ENCODE measurements around the gene CACNB1. TPM values are rescaled to one million over a fixed set of nuclear protein-coding genes. Genes with fewer than 3 reads are reported as not detected.

CACNB1 gene
- total and polyA plus RNA-seq, 10 of the 15 experiments (the other 5 are each of a cell fraction or from before 2014, with no cell fraction given): 0.06 to 15.6 (median 6.3) TPM

DNA sequence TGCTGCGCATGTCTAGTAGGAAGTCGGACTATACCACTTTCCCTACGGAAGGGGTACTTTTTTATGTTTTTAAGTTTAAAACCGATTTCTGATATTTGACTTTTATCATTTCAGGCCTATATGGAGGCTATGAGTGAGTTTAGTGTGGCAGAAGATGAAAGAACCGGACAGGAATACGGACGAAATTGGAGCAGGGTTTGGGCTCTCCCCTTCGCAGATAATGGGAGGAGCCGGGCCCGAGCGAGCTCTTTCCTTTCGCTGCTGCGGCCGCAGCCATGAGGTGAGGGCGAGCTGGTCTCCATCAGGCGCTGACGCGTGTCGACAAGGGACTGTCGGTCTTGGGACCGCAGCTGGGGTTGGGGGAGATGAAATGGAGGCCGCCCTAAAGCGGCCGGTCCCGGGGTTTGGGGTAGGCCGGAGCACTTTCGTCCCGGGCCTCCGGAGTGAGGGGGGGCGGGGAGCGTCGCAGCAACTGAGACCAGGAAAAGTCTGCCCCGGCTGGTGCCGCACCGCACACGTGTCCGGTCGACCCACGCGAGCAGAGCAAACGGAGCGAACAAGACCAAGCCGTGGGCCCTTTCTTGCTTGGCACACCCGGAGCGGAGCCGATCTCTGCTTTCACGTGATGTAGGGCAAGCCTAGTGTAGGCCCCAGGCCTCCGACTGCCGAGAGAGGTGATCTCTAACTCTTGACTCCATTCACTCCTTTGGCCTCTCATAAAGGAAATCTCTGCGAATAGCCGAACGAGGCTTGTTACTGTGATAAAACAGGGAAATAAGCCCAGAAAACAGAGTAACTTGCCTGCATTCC lies 2.8 kb upstream of the CACNB1 start, which contains the start of gene RPL19 (continued):
- TF ChIP-seq, protein P1, sequence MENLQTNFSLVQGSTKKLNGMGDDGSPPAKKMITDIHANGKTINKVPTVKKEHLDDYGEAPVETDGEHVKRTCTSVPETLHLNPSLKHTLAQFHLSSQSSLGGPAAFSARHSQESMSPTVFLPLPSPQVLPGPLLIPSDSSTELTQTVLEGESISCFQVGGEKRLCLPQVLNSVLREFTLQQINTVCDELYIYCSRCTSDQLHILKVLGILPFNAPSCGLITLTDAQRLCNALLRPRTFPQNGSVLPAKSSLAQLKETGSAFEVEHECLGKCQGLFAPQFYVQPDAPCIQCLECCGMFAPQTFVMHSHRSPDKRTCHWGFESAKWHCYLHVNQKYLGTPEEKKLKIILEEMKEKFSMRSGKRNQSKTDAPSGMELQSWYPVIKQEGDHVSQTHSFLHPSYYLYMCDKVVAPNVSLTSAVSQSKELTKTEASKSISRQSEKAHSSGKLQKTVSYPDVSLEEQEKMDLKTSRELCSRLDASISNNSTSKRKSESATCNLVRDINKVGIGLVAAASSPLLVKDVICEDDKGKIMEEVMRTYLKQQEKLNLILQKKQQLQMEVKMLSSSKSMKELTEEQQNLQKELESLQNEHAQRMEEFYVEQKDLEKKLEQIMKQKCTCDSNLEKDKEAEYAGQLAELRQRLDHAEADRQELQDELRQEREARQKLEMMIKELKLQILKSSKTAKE (IDR thresholded peaks at IDR 0.05; ENCODE audit: low read depth, poor library complexity, severe bottlenecking): peak; percentile 98
- TF ChIP-seq NFYB (IDR thresholded peaks at IDR 0.05; ENCODE audit: insufficient read depth, low read depth, low read length) (no peak), ZSCAN29 (IDR thresholded peaks at IDR 0.05) (no peak), YBX1 (IDR thresholded peaks at IDR 0.05) (no peak), RBBP5 (conservative IDR thresholded peaks at IDR 0.05) (no peak), EP300 (IDR thresholded peaks at IDR 0.05; ENCODE audit: borderline replicate concordance in 1 of 2, control insufficient read depth in 1 of 2, low read depth in 2 of 2, low read length in 2 of 2) (no peak)
- TF ChIP-seq, protein P2, sequence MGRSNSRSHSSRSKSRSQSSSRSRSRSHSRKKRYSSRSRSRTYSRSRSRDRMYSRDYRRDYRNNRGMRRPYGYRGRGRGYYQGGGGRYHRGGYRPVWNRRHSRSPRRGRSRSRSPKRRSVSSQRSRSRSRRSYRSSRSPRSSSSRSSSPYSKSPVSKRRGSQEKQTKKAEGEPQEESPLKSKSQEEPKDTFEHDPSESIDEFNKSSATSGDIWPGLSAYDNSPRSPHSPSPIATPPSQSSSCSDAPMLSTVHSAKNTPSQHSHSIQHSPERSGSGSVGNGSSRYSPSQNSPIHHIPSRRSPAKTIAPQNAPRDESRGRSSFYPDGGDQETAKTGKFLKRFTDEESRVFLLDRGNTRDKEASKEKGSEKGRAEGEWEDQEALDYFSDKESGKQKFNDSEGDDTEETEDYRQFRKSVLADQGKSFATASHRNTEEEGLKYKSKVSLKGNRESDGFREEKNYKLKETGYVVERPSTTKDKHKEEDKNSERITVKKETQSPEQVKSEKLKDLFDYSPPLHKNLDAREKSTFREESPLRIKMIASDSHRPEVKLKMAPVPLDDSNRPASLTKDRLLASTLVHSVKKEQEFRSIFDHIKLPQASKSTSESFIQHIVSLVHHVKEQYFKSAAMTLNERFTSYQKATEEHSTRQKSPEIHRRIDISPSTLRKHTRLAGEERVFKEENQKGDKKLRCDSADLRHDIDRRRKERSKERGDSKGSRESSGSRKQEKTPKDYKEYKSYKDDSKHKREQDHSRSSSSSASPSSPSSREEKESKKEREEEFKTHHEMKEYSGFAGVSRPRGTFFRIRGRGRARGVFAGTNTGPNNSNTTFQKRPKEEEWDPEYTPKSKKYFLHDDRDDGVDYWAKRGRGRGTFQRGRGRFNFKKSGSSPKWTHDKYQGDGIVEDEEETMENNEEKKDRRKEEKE (IDR thresholded peaks at IDR 0.05): peak; percentile 95
- TF ChIP-seq, protein P3, sequence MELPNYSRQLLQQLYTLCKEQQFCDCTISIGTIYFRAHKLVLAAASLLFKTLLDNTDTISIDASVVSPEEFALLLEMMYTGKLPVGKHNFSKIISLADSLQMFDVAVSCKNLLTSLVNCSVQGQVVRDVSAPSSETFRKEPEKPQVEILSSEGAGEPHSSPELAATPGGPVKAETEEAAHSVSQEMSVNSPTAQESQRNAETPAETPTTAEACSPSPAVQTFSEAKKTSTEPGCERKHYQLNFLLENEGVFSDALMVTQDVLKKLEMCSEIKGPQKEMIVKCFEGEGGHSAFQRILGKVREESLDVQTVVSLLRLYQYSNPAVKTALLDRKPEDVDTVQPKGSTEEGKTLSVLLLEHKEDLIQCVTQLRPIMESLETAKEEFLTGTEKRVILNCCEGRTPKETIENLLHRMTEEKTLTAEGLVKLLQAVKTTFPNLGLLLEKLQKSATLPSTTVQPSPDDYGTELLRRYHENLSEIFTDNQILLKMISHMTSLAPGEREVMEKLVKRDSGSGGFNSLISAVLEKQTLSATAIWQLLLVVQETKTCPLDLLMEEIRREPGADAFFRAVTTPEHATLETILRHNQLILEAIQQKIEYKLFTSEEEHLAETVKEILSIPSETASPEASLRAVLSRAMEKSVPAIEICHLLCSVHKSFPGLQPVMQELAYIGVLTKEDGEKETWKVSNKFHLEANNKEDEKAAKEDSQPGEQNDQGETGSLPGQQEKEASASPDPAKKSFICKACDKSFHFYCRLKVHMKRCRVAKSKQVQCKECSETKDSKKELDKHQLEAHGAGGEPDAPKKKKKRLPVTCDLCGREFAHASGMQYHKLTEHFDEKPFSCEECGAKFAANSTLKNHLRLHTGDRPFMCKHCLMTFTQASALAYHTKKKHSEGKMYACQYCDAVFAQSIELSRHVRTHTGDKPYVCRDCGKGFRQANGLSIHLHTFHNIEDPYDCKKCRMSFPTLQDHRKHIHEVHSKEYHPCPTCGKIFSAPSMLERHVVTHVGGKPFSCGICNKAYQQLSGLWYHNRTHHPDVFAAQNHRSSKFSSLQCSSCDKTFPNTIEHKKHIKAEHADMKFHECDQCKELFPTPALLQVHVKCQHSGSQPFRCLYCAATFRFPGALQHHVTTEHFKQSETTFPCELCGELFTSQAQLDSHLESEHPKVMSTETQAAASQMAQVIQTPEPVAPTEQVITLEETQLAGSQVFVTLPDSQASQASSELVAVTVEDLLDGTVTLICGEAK (IDR thresholded peaks at IDR 0.05; ENCODE audit: borderline replicate concordance): peak; percentile 86; the same call in 1 of the 2 replicates
- TF ChIP-seq, protein P4, sequence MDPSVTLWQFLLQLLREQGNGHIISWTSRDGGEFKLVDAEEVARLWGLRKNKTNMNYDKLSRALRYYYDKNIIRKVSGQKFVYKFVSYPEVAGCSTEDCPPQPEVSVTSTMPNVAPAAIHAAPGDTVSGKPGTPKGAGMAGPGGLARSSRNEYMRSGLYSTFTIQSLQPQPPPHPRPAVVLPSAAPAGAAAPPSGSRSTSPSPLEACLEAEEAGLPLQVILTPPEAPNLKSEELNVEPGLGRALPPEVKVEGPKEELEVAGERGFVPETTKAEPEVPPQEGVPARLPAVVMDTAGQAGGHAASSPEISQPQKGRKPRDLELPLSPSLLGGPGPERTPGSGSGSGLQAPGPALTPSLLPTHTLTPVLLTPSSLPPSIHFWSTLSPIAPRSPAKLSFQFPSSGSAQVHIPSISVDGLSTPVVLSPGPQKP (IDR thresholded peaks at IDR 0.05; ENCODE audit: low read depth, low read length): peak; percentile 6; the same call in 1 of the 2 replicates
- TF ChIP-seq, protein P5, sequence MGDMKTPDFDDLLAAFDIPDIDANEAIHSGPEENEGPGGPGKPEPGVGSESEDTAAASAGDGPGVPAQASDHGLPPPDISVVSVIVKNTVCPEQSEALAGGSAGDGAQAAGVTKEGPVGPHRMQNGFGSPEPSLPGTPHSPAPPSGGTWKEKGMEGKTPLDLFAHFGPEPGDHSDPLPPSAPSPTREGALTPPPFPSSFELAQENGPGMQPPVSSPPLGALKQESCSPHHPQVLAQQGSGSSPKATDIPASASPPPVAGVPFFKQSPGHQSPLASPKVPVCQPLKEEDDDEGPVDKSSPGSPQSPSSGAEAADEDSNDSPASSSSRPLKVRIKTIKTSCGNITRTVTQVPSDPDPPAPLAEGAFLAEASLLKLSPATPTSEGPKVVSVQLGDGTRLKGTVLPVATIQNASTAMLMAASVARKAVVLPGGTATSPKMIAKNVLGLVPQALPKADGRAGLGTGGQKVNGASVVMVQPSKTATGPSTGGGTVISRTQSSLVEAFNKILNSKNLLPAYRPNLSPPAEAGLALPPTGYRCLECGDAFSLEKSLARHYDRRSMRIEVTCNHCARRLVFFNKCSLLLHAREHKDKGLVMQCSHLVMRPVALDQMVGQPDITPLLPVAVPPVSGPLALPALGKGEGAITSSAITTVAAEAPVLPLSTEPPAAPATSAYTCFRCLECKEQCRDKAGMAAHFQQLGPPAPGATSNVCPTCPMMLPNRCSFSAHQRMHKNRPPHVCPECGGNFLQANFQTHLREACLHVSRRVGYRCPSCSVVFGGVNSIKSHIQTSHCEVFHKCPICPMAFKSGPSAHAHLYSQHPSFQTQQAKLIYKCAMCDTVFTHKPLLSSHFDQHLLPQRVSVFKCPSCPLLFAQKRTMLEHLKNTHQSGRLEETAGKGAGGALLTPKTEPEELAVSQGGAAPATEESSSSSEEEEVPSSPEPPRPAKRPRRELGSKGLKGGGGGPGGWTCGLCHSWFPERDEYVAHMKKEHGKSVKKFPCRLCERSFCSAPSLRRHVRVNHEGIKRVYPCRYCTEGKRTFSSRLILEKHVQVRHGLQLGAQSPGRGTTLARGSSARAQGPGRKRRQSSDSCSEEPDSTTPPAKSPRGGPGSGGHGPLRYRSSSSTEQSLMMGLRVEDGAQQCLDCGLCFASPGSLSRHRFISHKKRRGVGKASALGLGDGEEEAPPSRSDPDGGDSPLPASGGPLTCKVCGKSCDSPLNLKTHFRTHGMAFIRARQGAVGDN (IDR thresholded peaks at IDR 0.05): no peak
